ENCODE measurements around the gene SHISA6.

SHISA6 gene

GRCh38 chr17:11264183-11264871 is 23.3 kb downstream of the SHISA6 start:
- Histone ChIP-seq H3K27ac (ENCODE audit: low read depth, low read length, poor library complexity, severe bottlenecking) (no peak overlapping the region), H3K79me2 (ENCODE audit: insufficient read depth, low read length) (no peaks in the 10 kb centered on the region), H4K20me1 (ENCODE audit: insufficient read depth, low read length) (no peaks in the 10 kb centered on the region), H3K9me2 (ENCODE audit: low read depth, low read length) (no peaks in the 10 kb centered on the region), H2AFZ (ENCODE audit: low read length) (no peak overlapping the region), H3K9ac (ENCODE audit: low read length) (no peak overlapping the region), H3K4me1 (ENCODE audit: insufficient read depth, low read length, severe bottlenecking) (no peaks in the 10 kb centered on the region), H3F3A (ENCODE audit: insufficient read depth, low read length) (no peaks in the 10 kb centered on the region), H3K4me3 (ENCODE audit: low read depth, low read length, poor library complexity, severe bottlenecking) (no peak overlapping the region), H3K36me3 (ENCODE audit: insufficient read depth, low read length) (no peaks in the 10 kb centered on the region), H3K4me2 (ENCODE audit: low read length) (no peak overlapping the region), H3K9me3 (ENCODE audit: low read length) (no peaks in the 10 kb centered on the region), H3K27me3 (ENCODE audit: insufficient read depth, low read length) (no peaks in the 10 kb centered on the region)
- no peak for TF ChIP-seq EZH2 (IDR thresholded peaks at IDR 0.05; ENCODE audit: borderline replicate concordance, low read length)
- TF ChIP-seq CTCF (IDR thresholded peaks at IDR 0.05; ENCODE audit: low read length), result peak; percentile 50

GRCh38 chr17:11267999-11268575 is 27.1 kb downstream of the SHISA6 start:
- TF ChIP-seq EZH2 (IDR thresholded peaks at IDR 0.05; ENCODE audit: borderline replicate concordance, low read length) (no peak), CTCF (IDR thresholded peaks at IDR 0.05; ENCODE audit: low read length) (no peak)
- Histone ChIP-seq H3F3A (ENCODE audit: insufficient read depth, low read length) (no peaks in the 10 kb centered on the region), H3K4me2 (ENCODE audit: low read length) (no peak overlapping the region), H4K20me1 (ENCODE audit: insufficient read depth, low read length) (no peaks in the 10 kb centered on the region), H3K27me3 (ENCODE audit: insufficient read depth, low read length) (peaks cover 3% of the 10 kb centered on the region; the same call in 1 of the 2 replicates), H3K9ac (ENCODE audit: low read length) (no peak overlapping the region), H3K27ac (ENCODE audit: low read depth, low read length, poor library complexity, severe bottlenecking) (no peak overlapping the region), H3K4me1 (ENCODE audit: insufficient read depth, low read length, severe bottlenecking) (no peaks in the 10 kb centered on the region), H3K4me3 (ENCODE audit: low read depth, low read length, poor library complexity, severe bottlenecking) (no peak overlapping the region), H3K79me2 (ENCODE audit: insufficient read depth, low read length) (no peaks in the 10 kb centered on the region), H3K9me3 (ENCODE audit: low read length) (no peaks in the 10 kb centered on the region), H3K36me3 (ENCODE audit: insufficient read depth, low read length) (no peaks in the 10 kb centered on the region), H3K9me2 (ENCODE audit: low read depth, low read length) (no peaks in the 10 kb centered on the region), H2AFZ (ENCODE audit: low read length) (no peak overlapping the region)

DNA sequence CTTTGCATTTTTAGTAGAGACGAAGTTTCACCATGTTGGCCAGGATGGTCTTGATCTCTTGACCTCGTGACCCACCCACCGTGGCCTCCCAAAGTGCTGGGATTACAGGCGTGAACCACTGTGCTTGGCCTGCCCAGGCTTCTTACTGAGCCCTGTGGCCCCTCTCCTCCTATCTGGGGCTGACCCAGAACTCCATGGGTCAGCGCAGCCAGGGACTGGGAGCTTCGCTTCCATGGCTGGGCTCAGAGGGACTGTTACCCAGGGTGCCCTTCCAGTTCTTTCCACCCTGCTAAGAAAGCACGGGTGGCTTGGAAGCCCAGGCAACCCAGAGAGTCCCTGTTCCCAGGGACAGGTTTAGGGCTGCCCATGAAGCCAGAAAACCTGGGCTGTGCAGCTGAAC is 28.2 kb downstream of the SHISA6 start:
- H3K4me2 ChIP-seq (ENCODE audit: low read length), result no peak overlapping the region
- H3F3A ChIP-seq (ENCODE audit: insufficient read depth, low read length), result no peaks in the 10 kb centered on the region
- no peaks in the 10 kb centered on the region for H3K79me2 ChIP-seq (ENCODE audit: insufficient read depth, low read length)
- no peak for TF ChIP-seq EZH2 (IDR thresholded peaks at IDR 0.05; ENCODE audit: borderline replicate concordance, low read length)
- no peak for TF ChIP-seq CTCF (IDR thresholded peaks at IDR 0.05; ENCODE audit: low read length)
- H3K27me3 ChIP-seq (ENCODE audit: insufficient read depth, low read length), result peaks cover 3% of the 10 kb centered on the region; the same call in 1 of the 2 replicates
- no peak overlapping the region for H3K27ac ChIP-seq (ENCODE audit: low read depth, low read length, poor library complexity, severe bottlenecking)
- no peak overlapping the region for H2AFZ ChIP-seq (ENCODE audit: low read length)
- H3K4me3 ChIP-seq (ENCODE audit: low read depth, low read length, poor library complexity, severe bottlenecking), result no peak overlapping the region
- no peaks in the 10 kb centered on the region for H4K20me1 ChIP-seq (ENCODE audit: insufficient read depth, low read length)
- H3K9ac ChIP-seq (ENCODE audit: low read length), result no peak overlapping the region
- H3K9me3 ChIP-seq (ENCODE audit: low read length), result no peaks in the 10 kb centered on the region
- H3K4me1 ChIP-seq (ENCODE audit: insufficient read depth, low read length, severe bottlenecking), result no peaks in the 10 kb centered on the region
- H3K9me2 ChIP-seq (ENCODE audit: low read depth, low read length), result no peaks in the 10 kb centered on the region
- no peaks in the 10 kb centered on the region for H3K36me3 ChIP-seq (ENCODE audit: insufficient read depth, low read length)
